OCI-LY1 (cell line): ENCODE measurements around the gene SLC22A4.

Experiments
- CTCF ChIP-seq: fragments of 200-600 bp; sonication (generic), shearing (Covaris generic); IDR thresholded peaks from 2 replicates; pipeline ENCODE4 v1.5.1; 2017; ENCODE audit warnings: mild to moderate bottlenecking, antibody characterized with exemption, low read length, moderate library complexity, mixed read lengths
- EZH2 ChIP-seq: fragments of 200-600 bp; sonication (generic), shearing (Covaris generic); IDR thresholded peaks from 2 replicates; pipeline ENCODE4 v1.8.0; 2017; ENCODE audit warnings: borderline replicate concordance, mixed run types, mild to moderate bottlenecking, antibody characterized with exemption, low read length, moderate library complexity, mixed read lengths

- TF ChIP-seq CTCF (no peak), EZH2 (no peak)
Observed at GRCh38 chr5:132313961-132314432, 19.8 kb downstream of the SLC22A4 start.
